GM23338 (cell line): ENCODE results near the gene EPHB1. TPM values are rescaled to one million over a fixed set of nuclear protein-coding genes. Genes with fewer than 3 reads are reported as not detected.

ENCODE experiments used
- ATAC-seq: fragments of 200-7000 bp; cut with Tn5 transposase; 3 replicates; pipeline ENCODE4 v1.9.1; 2020
- DNase-seq: peaks from one replicate; pipeline ENCODE4 v3.0.0-alpha.2; 2015; ENCODE audit warnings: low spot score
- H2AFZ ChIP-seq: fragments of 200-600 bp; sonication (generic); 2 replicates; pipeline ENCODE4 v1.8.0; 2016; ENCODE audit warnings: antibody characterized with exemption, mild to moderate bottlenecking, moderate library complexity
- H3F3A ChIP-seq: fragments of 200-600 bp; sonication (generic); replicated peaks from 2 replicates; pipeline ENCODE4 v1.8.0; 2017; ENCODE audit warnings: antibody characterized with exemption, mixed run types, low read depth
- H3K27ac ChIP-seq: fragments of 200-600 bp; sonication (generic); 2 replicates; pipeline ENCODE4 v1.6.1; 2016; ENCODE audit warnings: low read depth
- H3K27me3 ChIP-seq: fragments of 200-600 bp; sonication (generic); 2 replicates; pipeline ENCODE4 v1.8.0; 2016; ENCODE audit warnings: mild to moderate bottlenecking, mixed run types, moderate library complexity; ENCODE audit not compliant: insufficient read depth
- H3K36me3 ChIP-seq: fragments of 200-600 bp; sonication (generic); 2 replicates; pipeline ENCODE4 v1.8.0; 2016; ENCODE audit warnings: mild to moderate bottlenecking; ENCODE audit not compliant: insufficient read depth
- H3K4me1 ChIP-seq: fragments of 200-600 bp; sonication (generic); 2 replicates; pipeline ENCODE4 v1.8.0; 2016; ENCODE audit warnings: mild to moderate bottlenecking, moderate library complexity; ENCODE audit not compliant: insufficient read depth
- H3K4me2 ChIP-seq: fragments of 200-600 bp; sonication (generic); 2 replicates; pipeline ENCODE4 v1.7.1; 2017; ENCODE audit warnings: mixed run types
- H3K4me3 ChIP-seq: fragments of 200-600 bp; sonication (generic); 2 replicates; pipeline ENCODE4 v1.6.1; 2016; ENCODE audit warnings: mixed run types
- H3K79me2 ChIP-seq: fragments of 200-600 bp; sonication (generic); replicated peaks from 2 replicates; pipeline ENCODE4 v1.8.0; 2017; ENCODE audit warnings: mild to moderate bottlenecking; ENCODE audit not compliant: insufficient read depth
- H3K9me2 ChIP-seq: fragments of 200-600 bp; sonication (generic); 2 replicates; pipeline ENCODE4 v1.8.0; 2017; ENCODE audit not compliant: insufficient read depth
- H4K20me1 ChIP-seq: fragments of 200-600 bp; sonication (generic); replicated peaks from 2 replicates; pipeline ENCODE4 v1.8.0; 2017; ENCODE audit warnings: mild to moderate bottlenecking; ENCODE audit not compliant: insufficient read depth
- H3K27ac Mint-ChIP-seq: 2 replicates; pipeline ENCODE4 v1.8.0; 2020; ENCODE audit warnings: inconsistent platforms, mild to moderate bottlenecking, moderate library complexity, mixed read lengths
- H3K27me3 Mint-ChIP-seq: 3 replicates; pipeline ENCODE4 v1.8.0; 2022; ENCODE audit warnings: low read depth, mild to moderate bottlenecking, moderate library complexity, mixed read lengths, inconsistent platforms; ENCODE audit not compliant: insufficient read depth, poor library complexity
- H3K36me3 Mint-ChIP-seq: 3 replicates; pipeline ENCODE4 v1.8.0; 2021; ENCODE audit warnings: low read depth, mild to moderate bottlenecking, inconsistent platforms, moderate library complexity, mixed read lengths
- H3K4me1 Mint-ChIP-seq: 3 replicates; pipeline ENCODE4 v1.8.0; 2020; ENCODE audit warnings: mild to moderate bottlenecking, inconsistent platforms, mixed read lengths
- H3K4me3 Mint-ChIP-seq: 3 replicates; pipeline ENCODE4 v1.8.0; 2021; ENCODE audit warnings: moderate library complexity, mild to moderate bottlenecking, inconsistent platforms, mixed read lengths
- H3K9me3 Mint-ChIP-seq: 3 replicates; pipeline ENCODE4 v1.8.0; 2020; ENCODE audit warnings: moderate library complexity, mild to moderate bottlenecking, inconsistent platforms, mixed read lengths
- CREB1 ChIP-seq: fragments of 250-450 bp; sonication (Bioruptor Pico); IDR thresholded peaks from 2 replicates; pipeline ENCODE4 v1.5.0; 2020; ENCODE audit warnings: low read depth, mild to moderate bottlenecking, moderate library complexity
- EZH2phosphoT487 ChIP-seq: fragments of 200-600 bp; sonication (generic); IDR thresholded peaks from one replicate; pipeline ENCODE4 v1.8.1; 2018; ENCODE audit warnings: antibody characterized with exemption; ENCODE audit not compliant: unreplicated experiment
- NANOG ChIP-seq: IDR thresholded peaks from 2 replicates; pipeline ENCODE4 v1.6.1; 2016; ENCODE audit warnings: antibody characterized with exemption, borderline replicate concordance
- REST ChIP-seq: IDR thresholded peaks from one replicate; pipeline ENCODE4 v1.6.1; 2018; ENCODE audit warnings: antibody characterized with exemption; ENCODE audit not compliant: unreplicated experiment
- STAT1 ChIP-seq: IDR thresholded peaks from one replicate; pipeline ENCODE4 v1.6.1; 2016; ENCODE audit warnings: antibody characterized with exemption; ENCODE audit not compliant: unreplicated experiment
- ZNF462 ChIP-seq: fragments of 250-450 bp; sonication (Bioruptor Pico); IDR thresholded peaks from 2 replicates; pipeline ENCODE4 v1.5.0; 2020; ENCODE audit warnings: mild to moderate bottlenecking, moderate library complexity
- polyA plus RNA-seq: library from polyadenylated mRNA; unstranded; fragments of >200 nt; fragmentation: Nextera tagmentation; extraction: Ambion mirVana; gene quantifications from 2 replicates; pipeline ENCODE4 v1.2.1, GENCODE V29; 2016
- total RNA-seq: library from RNA; depleted of rRNA; stranded (reverse); fragments of >200 nt; shearing (Covaris generic); gene quantifications from 2 replicates; pipeline ENCODE4 v1.2.3, GENCODE V29; 2014

Gene EPHB1
- total and polyA plus RNA-seq, 2 experiments from 2014 or later: 2.7 to 5.2 TPM

GRCh38 chr3:135249186-135249585, 454.1 kb downstream of the EPHB1 start:
- TF ChIP-seq ZNF462: no peak
- TF ChIP-seq NANOG: no peak
- TF ChIP-seq EZH2phosphoT487: no peak
- TF ChIP-seq STAT1: no peak
- no peak for TF ChIP-seq CREB1 (CRISPR knock-in tag)
- no peak for TF ChIP-seq REST
- no peaks in the 10 kb centered on the region for H3F3A ChIP-seq
- DNase-seq: no peak

More at GRCh38 chr3:135249186-135249585, 454.1 kb downstream of the EPHB1 start:
- Histone ChIP-seq H3K4me2 (no peak overlapping the region), H2AFZ (no peak overlapping the region), H3K27me3 (no peaks in the 10 kb centered on the region), H3K4me3 (no peak overlapping the region), H3K9me2 (peaks cover 9% of the 10 kb centered on the region; the same call in 1 of the 2 replicates), H3K36me3 (no peaks in the 10 kb centered on the region), H4K20me1 (no peaks in the 10 kb centered on the region), H3K79me2 (no peaks in the 10 kb centered on the region), H3K4me1 (no peaks in the 10 kb centered on the region), H3K27ac (no peak overlapping the region)
- Mint-ChIP-seq H3K4me1 (no peaks in the 10 kb centered on the region), H3K27me3 (peaks cover 4% of the 10 kb centered on the region), H3K9me3 (no peaks in the 10 kb centered on the region), H3K27ac (no peak overlapping the region), H3K36me3 (peaks cover 3% of the 10 kb centered on the region; the same call in 1 of the 3 replicates), H3K4me3 (no peak overlapping the region)
- no peak for ATAC-seq
